Measurements from ENCODE around the gene SNX4.
"Not testable (repeated sequence)": the region's sequence is repeated elsewhere in the genome, so short reads cannot be mapped to it uniquely, and the experiment has no call there.

Gene SNX4

DNA sequence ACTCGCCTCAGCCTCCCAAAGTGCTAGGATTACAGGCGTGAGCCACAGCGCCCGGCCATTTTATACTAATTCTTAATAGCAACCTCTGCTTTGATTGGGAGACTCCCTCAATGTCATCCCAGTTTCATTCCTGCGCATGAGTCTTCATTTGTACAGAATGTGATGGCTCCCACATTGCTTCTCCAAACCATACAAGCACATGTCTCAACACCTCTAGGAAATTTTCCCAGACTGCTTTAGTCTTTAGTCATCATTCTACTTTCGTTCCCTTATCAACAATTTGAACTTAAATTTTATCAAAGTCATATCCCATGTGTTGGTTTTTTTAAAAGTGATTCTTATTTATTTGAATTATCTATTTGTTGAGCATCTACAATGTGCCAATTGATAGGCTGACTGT, 58.1 kb downstream of the SNX4 start:
- DNase-seq = no peak

- no peak for DNase-seq
These were observed 59.8 kb downstream of the SNX4 start for GRCh38 chr3:125460233-125460632.

- DNase-seq = no peak
These were observed 76.1 kb downstream of the SNX4 start for GRCh38 chr3:125443923-125444322.

DNA sequence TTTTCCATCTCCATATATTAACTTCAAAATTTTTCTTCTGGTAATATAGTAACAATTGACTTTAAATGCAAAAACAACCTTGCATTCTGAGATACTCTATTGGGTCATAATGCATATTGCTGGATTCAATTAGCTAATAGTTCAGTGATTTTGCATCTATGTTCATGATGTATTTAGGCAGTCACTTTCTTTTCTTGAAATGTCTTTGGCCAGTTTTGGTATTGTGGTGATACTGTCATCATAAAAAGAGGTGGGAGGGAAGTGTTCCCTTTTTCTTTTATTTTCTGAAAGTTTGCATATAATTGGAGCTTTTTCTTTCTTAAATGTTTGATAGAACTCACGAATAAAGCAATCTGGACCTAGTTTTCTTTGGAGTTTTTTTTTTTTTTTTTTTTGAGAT, 77.5 kb downstream of the SNX4 start:
- no peak for DNase-seq

- DNase-seq = no peak
These were observed 79.0 kb downstream of the SNX4 start for GRCh38 chr3:125440970-125441369.

GRCh38 chr3:125440559-125440955, 79.4 kb downstream of the SNX4 start:
- DNase-seq = no peak

DNA sequence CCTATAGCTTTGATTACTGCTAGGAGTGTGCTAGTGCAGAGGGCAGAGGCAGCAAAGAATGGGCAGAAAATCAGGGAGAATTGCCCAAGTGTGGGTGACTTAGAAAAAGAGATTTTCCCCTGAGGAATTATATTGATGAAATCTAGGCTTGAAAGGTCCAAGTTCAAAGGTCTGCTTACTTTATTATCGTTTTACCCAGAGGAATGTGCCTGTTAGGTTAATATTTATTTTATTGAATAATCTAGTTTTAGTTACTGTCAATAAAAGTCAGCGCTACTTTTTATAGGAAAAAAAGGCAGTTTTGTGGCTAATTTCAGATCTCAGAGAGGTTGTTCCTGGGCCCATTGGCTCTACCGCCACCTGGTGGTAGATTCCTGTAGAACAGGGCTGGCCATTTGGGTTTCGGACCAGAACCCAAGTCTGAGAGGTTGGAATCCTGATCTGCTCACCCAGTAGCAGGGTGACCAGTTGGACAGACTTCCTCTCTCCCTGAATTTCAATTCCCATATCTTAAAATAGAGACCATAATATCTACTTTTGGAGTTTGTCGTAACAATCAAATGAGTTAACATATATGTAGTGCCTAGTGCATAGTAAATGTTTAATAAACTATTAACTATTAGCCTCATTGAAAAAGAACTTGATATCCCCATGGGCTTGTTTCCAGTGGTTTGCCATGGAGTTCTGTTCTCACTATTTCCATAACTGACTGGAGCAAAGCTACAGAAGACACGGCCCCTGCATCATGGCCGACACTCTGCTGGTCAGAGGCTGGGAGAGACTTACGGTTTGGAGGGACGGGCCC, 82.2 kb downstream of the SNX4 start:
- peak; percentile 26 to 51 (median 28) for DNase-seq

- DNase-seq = no peak
These were observed 83.1 kb downstream of the SNX4 start for GRCh38 chr3:125436921-125437320.

- DNase-seq = no peak
These were observed 84.8 kb downstream of the SNX4 start for GRCh38 chr3:125435231-125435630.

DNA sequence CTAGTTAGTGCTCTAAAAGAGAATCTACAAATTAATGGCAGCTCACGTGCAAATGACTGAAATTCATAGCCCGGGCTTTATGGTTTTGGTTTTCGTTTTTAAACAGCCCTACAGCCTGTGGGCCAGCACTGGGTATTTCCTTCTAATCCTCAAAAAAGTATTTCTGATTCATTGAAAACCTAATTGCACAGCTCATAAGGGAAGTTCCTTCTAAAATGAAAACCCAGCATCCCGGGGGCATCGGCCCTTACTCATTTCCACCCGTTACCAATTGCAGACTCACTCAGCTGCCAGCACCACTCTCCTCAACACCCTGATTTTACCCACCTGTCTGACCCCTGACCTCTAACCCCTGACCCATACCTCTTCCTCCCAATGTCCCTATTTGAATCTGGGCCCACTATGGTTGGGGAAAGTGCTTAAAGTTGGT, 85.4 kb downstream of the SNX4 start:
- DNase-seq = no peak

DNA sequence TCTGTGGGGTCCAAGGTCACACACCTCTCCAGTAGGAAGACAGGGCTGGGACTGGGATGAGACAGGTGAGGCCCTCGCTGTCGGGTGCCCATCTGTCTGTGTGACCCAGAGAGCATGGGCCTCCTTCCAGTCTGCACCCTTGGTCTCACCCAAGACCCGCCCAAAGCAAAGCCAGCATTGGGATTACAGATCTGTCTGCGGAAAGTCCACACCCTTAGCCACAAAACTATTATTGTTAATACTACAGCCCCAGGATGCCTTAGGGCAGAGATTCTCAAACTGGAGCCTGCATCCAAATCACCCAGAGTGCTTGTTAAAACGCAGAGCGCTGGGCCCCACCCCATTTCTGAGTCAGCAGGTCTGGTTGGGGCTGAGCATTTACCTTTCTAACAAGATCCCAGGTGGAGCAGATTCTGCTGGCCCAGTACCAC, 86.4 kb downstream of the SNX4 start:
- no peak for DNase-seq

GRCh38 chr3:125433091-125433534, 86.9 kb downstream of the SNX4 start:
- DNase-seq = no peak

GRCh38 chr3:125431912-125432790, 87.9 kb downstream of the SNX4 start:
- DNase-seq = no peak

DNA sequence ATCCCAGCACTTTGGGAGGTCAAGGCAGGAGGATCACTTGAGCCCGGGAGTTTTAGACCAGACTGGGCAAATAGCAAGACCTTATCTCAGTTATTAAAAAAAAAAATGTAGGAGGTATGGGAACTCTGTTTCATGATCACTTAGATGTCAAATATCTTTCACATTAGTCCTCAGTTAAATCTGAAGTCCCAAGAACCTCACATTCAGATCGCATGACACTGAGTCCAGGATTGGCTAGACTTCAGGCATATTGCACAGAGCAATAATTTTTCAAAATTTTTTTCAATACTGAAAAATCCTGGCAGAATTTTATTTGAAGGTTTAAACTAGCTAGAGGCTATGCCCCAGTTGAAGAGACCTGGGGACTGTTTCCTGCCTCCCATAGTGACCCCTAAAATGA, 88.6 kb downstream of the SNX4 start:
- no peak for DNase-seq

DNA sequence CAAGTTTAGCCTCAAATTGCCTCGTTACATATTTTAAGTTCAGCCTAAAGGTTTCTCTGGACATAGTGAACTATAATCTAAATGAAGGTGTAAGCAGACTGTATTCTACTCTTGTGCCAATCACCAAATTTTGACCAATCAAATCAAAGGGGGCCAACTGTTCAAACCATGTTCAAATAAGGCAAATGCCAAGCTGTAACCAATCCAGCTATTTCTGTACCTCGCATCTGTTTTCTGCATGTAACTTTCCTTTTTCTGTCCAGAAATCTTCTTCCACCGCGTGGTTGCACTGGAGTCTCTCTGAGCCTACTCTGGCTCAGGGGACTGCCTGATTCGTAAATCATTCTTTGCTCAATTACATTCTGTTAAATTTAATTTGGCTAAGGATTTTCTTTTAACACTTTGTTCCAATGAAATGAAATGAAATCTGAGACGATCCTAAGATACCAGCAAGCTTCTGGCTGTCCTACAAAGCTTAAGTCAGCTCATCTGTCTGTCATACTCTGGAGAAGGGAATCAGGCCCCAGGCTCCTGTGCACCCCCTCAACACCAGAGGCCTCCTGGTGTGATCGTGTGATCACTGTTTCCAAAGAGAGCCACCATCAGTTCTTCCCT, 91.7 kb downstream of the SNX4 start:
- no peak for DNase-seq

GRCh38 chr3:125418306-125418705, 101.7 kb downstream of the SNX4 start:
- DNase-seq = no peak

DNA sequence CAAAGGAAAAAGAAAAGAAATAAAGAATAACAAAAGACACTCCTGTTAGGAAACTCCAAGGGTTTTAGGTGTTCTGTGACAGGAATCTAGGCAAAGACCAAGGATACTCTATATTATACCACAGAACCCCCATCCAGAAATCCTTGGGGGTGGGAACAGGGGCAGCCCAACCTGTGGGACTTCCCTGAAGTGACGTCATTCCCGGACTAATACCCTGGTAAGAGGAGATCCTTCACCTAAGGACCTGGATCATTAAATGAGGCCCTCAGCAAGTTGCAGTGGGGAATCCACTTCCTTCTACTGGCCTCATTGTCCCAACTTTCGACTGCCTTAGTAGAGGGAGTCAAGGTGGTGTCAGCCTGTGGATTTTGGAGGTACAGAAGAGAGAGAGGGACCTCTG, 103.8 kb downstream of the SNX4 start:
- no peak for DNase-seq

- no peak for DNase-seq
These were observed 105.3 kb downstream of the SNX4 start for GRCh38 chr3:125414669-125415068.

GRCh38 chr3:125410922-125411321, 109.1 kb downstream of the SNX4 start:
- DNase-seq = no peak

DNA sequence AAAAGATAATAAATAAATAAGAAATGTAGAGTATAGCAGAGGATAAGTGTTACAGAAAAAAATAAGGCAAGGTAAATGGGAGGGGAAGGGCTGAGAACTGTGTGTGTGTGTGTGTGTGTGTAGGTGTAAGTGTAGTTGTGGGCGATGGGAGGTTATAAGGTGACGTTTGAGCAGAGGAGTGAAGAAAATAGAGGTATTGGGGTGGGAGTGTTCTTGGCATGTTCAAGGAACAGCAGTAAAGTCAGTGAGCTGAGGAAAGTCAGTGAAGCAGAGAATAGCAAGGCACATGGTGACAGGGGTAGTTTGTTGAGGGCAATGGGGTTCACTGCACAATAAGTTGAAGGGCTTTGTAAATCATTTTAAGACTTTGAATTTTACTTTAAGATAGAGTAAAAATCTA, 113.9 kb downstream of the SNX4 start:
- no peak for DNase-seq

GRCh38 chr3:125405515-125405914, 114.5 kb downstream of the SNX4 start:
- not testable (repeated sequence) for DNase-seq

DNA sequence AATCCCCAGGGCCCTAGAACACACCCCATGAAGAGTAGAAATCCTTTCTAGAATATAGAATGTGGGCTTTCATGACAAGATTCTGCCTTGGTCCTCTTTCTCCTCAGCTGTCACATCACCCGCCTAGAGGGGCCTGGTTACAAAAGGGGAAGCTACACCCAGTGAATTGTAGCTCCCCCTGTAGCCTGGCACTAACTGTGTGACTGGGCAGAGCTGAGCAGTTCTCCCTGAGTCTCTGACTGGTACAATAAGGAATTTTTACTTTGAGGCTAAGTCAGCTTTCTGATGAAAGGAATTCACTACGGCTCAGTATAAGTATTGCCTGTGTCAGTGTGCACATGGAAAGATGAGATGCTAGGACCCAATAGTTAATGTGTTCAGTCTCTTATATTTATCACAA, 116.2 kb downstream of the SNX4 start:
- no peak for DNase-seq

- DNase-seq = no peak
These were observed 117.4 kb downstream of the SNX4 start for GRCh38 chr3:125402639-125403038.

DNA sequence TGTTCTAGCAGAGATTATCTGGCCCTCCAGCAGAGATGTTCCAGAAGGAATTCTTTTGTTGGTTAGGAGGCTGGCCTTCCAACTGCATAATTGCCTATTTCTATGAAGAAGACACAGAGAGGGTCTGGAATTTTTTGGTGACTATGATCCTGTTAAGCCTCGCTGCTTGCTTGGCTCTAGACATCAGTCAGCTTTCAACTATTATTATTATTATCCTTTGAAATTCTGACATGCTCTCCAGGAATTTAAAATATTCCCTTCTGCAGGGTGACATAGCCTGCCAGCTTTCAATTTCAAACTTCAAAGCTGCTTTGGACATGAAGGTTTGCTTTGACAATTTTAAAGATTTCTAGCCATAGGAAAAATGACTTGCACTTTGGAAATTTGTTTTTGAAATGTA, 118.6 kb downstream of the SNX4 start:
- DNase-seq = no peak

All from activated CD4-positive, CD25-positive, alpha-beta regulatory T cell (primary cell).